ENCODE measurements around the gene RASSF9. TPM values are rescaled to one million over a fixed set of nuclear protein-coding genes. Genes with fewer than 3 reads are reported as not detected.
A peak's percentile ranks its signal among the peaks of the same experiment; 100 is the strongest.

RASSF9 gene
- total RNA-seq, 1 donor from 2014 or later = 2.5 TPM

DNA sequence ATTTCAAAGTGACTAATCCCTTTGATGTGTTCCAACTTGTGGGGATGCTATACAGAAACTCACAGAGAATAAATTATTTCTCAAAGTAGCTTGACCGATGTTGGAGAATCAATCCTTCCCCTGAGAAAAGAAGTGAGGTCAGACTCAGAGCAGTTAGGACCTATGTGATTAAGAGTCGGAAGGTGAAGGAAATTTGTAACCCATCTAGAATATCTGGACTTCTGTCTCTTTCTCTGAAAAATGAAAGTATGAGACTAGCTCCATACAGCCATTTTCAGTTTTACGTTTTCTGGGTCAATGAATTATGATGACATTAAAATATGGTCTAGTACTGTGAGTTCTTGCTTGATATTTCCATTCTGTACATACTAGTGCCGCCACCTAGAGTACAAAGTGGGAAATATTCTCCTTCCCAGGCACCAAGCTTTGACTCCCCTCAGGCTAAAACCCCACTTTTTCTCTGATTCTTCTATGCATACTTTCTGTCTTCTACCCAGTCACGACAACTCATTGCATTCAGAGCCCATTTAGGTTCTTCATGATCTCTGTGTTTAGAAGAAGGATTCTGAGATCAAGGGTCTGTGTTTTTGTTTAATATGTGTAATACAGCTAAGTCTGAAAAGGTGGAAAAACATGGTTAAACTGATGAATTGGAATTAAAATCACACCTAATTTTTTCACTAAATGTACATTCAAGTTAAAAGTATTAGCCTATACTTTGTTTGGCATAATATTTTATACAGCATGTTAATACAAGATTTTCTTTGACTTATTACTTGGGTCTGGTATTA is 31.0 kb upstream of the RASSF9 start:
- Histone ChIP-seq H3K4me3 (ENCODE audit: low read depth, low read length) (no peak overlapping the region), H3K36me3 (ENCODE audit: control insufficient read depth, insufficient read depth, low read length) (no peaks in the 10 kb centered on the region), H3K27me3 (ENCODE audit: control insufficient read depth, insufficient read depth, low read length) (no peaks in the 10 kb centered on the region)
- peak; percentile 19 for DNase-seq (ENCODE audit: low read depth)
- peak; percentile 68 for TF ChIP-seq CTCF (IDR thresholded peaks at IDR 0.05; ENCODE audit: insufficient read depth, low read length, poor library complexity, severe bottlenecking)

DNA sequence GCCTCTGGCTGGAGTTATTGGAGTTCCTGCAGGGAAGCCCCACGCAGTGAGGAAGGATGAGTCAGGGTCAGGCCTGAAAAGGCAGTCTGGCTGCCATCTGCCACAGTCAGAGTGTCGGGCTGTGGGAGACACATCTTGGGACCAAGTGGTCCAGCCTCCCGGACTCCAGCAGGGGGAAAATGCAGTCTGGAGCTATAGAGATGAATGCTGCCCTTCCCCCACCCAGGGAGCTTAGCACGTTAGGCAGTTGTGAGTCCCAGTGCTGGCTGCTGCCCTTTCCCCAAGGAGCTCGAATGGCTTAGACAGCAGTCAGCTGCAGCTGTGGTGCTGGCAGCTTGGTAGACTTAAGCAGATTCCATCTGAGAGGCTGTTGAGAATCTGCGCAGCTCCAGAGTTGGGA is 29.7 kb upstream of the RASSF9 start:
- H3K4me3 ChIP-seq (ENCODE audit: low read depth, low read length) = no peak overlapping the region
- DNase-seq (ENCODE audit: low read depth) = no peak

DNA sequence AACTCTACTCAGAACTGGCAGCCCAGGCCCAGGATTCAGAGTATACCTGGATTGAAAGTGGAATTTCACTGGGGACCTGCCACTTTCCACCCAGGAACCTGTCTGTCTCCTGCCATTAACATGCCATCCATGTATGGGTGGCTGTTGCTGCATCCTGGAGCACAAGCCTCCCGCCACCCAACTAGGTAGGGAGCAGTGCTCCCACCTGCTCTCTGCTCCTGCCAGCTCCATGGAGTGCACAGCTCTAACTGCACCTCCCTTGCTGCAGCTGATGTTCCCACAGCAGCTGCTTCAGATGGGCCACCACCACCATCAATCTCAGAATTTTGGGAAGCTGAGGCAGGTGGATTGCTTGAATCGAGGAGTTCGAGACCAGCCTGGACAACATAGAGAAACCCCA is 20.8 kb upstream of the RASSF9 start:
- Histone ChIP-seq H3K27me3 (ENCODE audit: control insufficient read depth, insufficient read depth, low read length) (no peaks in the 10 kb centered on the region), H3K4me3 (ENCODE audit: low read depth, low read length) (no peak overlapping the region), H3K36me3 (ENCODE audit: control insufficient read depth, insufficient read depth, low read length) (no peaks in the 10 kb centered on the region)
- no peak for TF ChIP-seq CTCF (IDR thresholded peaks at IDR 0.05; ENCODE audit: insufficient read depth, low read length, poor library complexity, severe bottlenecking)
- DNase-seq (ENCODE audit: low read depth) = no peak

More for the DNA sequence above, 29.7 kb upstream of the RASSF9 start:
- Histone ChIP-seq H3K27me3 (ENCODE audit: control insufficient read depth, insufficient read depth, low read length) (no peaks in the 10 kb centered on the region), H3K36me3 (ENCODE audit: control insufficient read depth, insufficient read depth, low read length) (no peaks in the 10 kb centered on the region)
- no peak for TF ChIP-seq CTCF (IDR thresholded peaks at IDR 0.05; ENCODE audit: insufficient read depth, low read length, poor library complexity, severe bottlenecking)

- DNase-seq (ENCODE audit: low read depth) = no peak
- Histone ChIP-seq H3K4me3 (ENCODE audit: low read depth, low read length) (no peak overlapping the region), H3K27me3 (ENCODE audit: control insufficient read depth, insufficient read depth, low read length) (no peaks in the 10 kb centered on the region), H3K36me3 (ENCODE audit: control insufficient read depth, insufficient read depth, low read length) (no peaks in the 10 kb centered on the region)
- TF ChIP-seq CTCF (IDR thresholded peaks at IDR 0.05; ENCODE audit: insufficient read depth, low read length, poor library complexity, severe bottlenecking) = no peak
These were observed 19.1 kb upstream of the RASSF9 start for GRCh38 chr12:85855305-85855704.

DNA sequence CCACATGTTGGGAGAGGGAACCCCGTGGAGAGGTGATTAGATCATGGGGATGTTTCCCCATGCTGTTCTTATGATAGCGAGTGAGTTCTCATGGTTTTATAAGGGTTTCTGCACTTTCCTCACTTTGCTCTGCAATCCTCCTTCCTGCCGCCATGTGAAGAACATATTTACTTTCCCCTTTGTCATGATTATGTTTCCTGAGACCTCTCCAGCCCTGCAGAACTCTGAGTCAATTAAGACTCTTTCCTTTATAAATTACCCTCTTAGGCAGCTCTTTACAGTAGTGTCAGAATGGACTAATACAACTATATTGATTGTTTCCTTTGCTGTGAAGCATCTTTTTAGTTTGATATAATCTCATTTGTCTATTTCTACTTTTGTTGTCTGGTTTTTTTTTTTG is 13.1 kb upstream of the RASSF9 start:
- no peaks in the 10 kb centered on the region for H3K27me3 ChIP-seq (ENCODE audit: control insufficient read depth, insufficient read depth, low read length)
- no peak overlapping the region for H3K4me3 ChIP-seq (ENCODE audit: low read depth, low read length)
- DNase-seq (ENCODE audit: low read depth) = no peak
- no peaks in the 10 kb centered on the region for H3K36me3 ChIP-seq (ENCODE audit: control insufficient read depth, insufficient read depth, low read length)
- TF ChIP-seq CTCF (IDR thresholded peaks at IDR 0.05; ENCODE audit: insufficient read depth, low read length, poor library complexity, severe bottlenecking) = no peak
